ENCODE results near the gene ANKRD63.
A peak's percentile ranks its signal among the peaks of the same experiment; 100 is the strongest.

ANKRD63 gene

GRCh38 chr15:40297356-40297755 lies 14.5 kb upstream of the ANKRD63 start:
- Histone ChIP-seq H3K27ac (ENCODE audit: low read depth, low read length) (no peak overlapping the region), H3K36me3 (ENCODE audit: control insufficient read depth in 5 of 5, insufficient read depth in 5 of 5, low read length in 5 of 5) (peaks cover 0 to 44% (median 3%) of the 10 kb centered on the region in 5 donors), H3K9me3 (ENCODE audit: control insufficient read depth in 5 of 5, low read length in 5 of 5) (peaks cover 4 to 12% (median 5%) of the 10 kb centered on the region in 5 donors), H3K27me3 (ENCODE audit: control insufficient read depth in 5 of 5, insufficient read depth in 4 of 5, low read length in 5 of 5) (peaks cover 0 to 13% (median 7%) of the 10 kb centered on the region in 5 donors), H3K4me1 (ENCODE audit: control insufficient read depth in 5 of 5, insufficient read depth in 5 of 5, low read length in 5 of 5) (peaks cover 0 to 19% (median 0%) of the 10 kb centered on the region in 5 donors), H3K4me3 (ENCODE audit: low read depth in 1 of 5, low read length in 5 of 5) (no peak overlapping the region), H3K9ac (ENCODE audit: low read length in 5 of 5) (no peak overlapping the region)

GRCh38 chr15:40296561-40297230 lies 13.8 kb upstream of the ANKRD63 start:
- H3K36me3 ChIP-seq (ENCODE audit: control insufficient read depth in 5 of 5, insufficient read depth in 5 of 5, low read length in 5 of 5), result peaks cover 0 to 45% (median 3%) of the 10 kb centered on the region in 5 donors
- no peak overlapping the region for H3K9ac ChIP-seq (ENCODE audit: low read length in 5 of 5)
- no peak overlapping the region for H3K4me3 ChIP-seq (ENCODE audit: low read depth in 1 of 5, low read length in 5 of 5)
- H3K27me3 ChIP-seq (ENCODE audit: control insufficient read depth in 5 of 5, insufficient read depth in 4 of 5, low read length in 5 of 5), result peaks cover 0 to 17% (median 7%) of the 10 kb centered on the region in 5 donors
- peaks cover 4 to 12% (median 5%) of the 10 kb centered on the region in 5 donors for H3K9me3 ChIP-seq (ENCODE audit: control insufficient read depth in 5 of 5, low read length in 5 of 5)
- H3K4me1 ChIP-seq (ENCODE audit: control insufficient read depth in 5 of 5, insufficient read depth in 5 of 5, low read length in 5 of 5), result peaks cover 0 to 17% (median 0%) of the 10 kb centered on the region in 5 donors
- no peak overlapping the region for H3K27ac ChIP-seq (ENCODE audit: low read depth, low read length)

- Histone ChIP-seq H3K9me3 (ENCODE audit: control insufficient read depth in 5 of 5, low read length in 5 of 5) (peaks cover 4 to 12% (median 5%) of the 10 kb centered on the region in 5 donors), H3K36me3 (ENCODE audit: control insufficient read depth in 5 of 5, insufficient read depth in 5 of 5, low read length in 5 of 5) (peaks cover 0 to 48% (median 3%) of the 10 kb centered on the region in 5 donors), H3K4me1 (ENCODE audit: control insufficient read depth in 5 of 5, insufficient read depth in 5 of 5, low read length in 5 of 5) (peaks cover 2 to 16% (median 5%) of the 10 kb centered on the region in 5 donors), H3K9ac (ENCODE audit: low read length in 5 of 5) (no peak overlapping the region), H3K27ac (ENCODE audit: low read depth, low read length) (no peak overlapping the region), H3K4me3 (ENCODE audit: low read depth in 1 of 5, low read length in 5 of 5) (no peak overlapping the region), H3K27me3 (ENCODE audit: control insufficient read depth in 5 of 5, insufficient read depth in 4 of 5, low read length in 5 of 5) (peaks cover 0 to 18% (median 6%) of the 10 kb centered on the region in 5 donors)
These were observed 13.2 kb upstream of the ANKRD63 start for GRCh38 chr15:40295877-40296560.

- Histone ChIP-seq H3K36me3 (ENCODE audit: control insufficient read depth in 5 of 5, insufficient read depth in 5 of 5, low read length in 5 of 5) (peaks cover 0 to 49% (median 3%) of the 10 kb centered on the region in 5 donors), H3K4me1 (ENCODE audit: control insufficient read depth in 5 of 5, insufficient read depth in 5 of 5, low read length in 5 of 5) (peaks cover 2 to 15% (median 8%) of the 10 kb centered on the region in 5 donors), H3K27ac (ENCODE audit: low read depth, low read length) (no peak overlapping the region), H3K9me3 (ENCODE audit: control insufficient read depth in 5 of 5, low read length in 5 of 5) (peaks cover 0 to 9% (median 2%) of the 10 kb centered on the region in 5 donors), H3K27me3 (ENCODE audit: control insufficient read depth in 5 of 5, insufficient read depth in 4 of 5, low read length in 5 of 5) (peaks cover 0 to 18% (median 3%) of the 10 kb centered on the region in 5 donors), H3K9ac (ENCODE audit: low read length in 5 of 5) (no peak overlapping the region), H3K4me3 (ENCODE audit: low read depth in 1 of 5, low read length in 5 of 5) (no peak overlapping the region)
These were observed 12.4 kb upstream of the ANKRD63 start for GRCh38 chr15:40295297-40295696.

- H3K4me3 ChIP-seq (ENCODE audit: low read depth in 1 of 5, low read length in 5 of 5), result no peak overlapping the region
- peaks cover 2 to 15% (median 8%) of the 10 kb centered on the region in 5 donors for H3K4me1 ChIP-seq (ENCODE audit: control insufficient read depth in 5 of 5, insufficient read depth in 5 of 5, low read length in 5 of 5)
- H3K9ac ChIP-seq (ENCODE audit: low read length in 5 of 5), result no peak overlapping the region
- H3K27ac ChIP-seq (ENCODE audit: low read depth, low read length), result no peak overlapping the region
- peaks cover 0 to 18% (median 5%) of the 10 kb centered on the region in 5 donors for H3K27me3 ChIP-seq (ENCODE audit: control insufficient read depth in 5 of 5, insufficient read depth in 4 of 5, low read length in 5 of 5)
- H3K9me3 ChIP-seq (ENCODE audit: control insufficient read depth in 5 of 5, low read length in 5 of 5), result peaks cover 0 to 5% (median 0%) of the 10 kb centered on the region in 5 donors
- peaks cover 0 to 57% (median 3%) of the 10 kb centered on the region in 5 donors for H3K36me3 ChIP-seq (ENCODE audit: control insufficient read depth in 5 of 5, insufficient read depth in 5 of 5, low read length in 5 of 5)
These were observed 11.3 kb upstream of the ANKRD63 start for GRCh38 chr15:40293905-40294895.

GRCh38 chr15:40293006-40293405 lies 10.1 kb upstream of the ANKRD63 start:
- Histone ChIP-seq H3K9ac (ENCODE audit: low read length in 5 of 5) (no peak overlapping the region), H3K27ac (ENCODE audit: low read depth, low read length) (no peak overlapping the region), H3K4me1 (ENCODE audit: control insufficient read depth in 5 of 5, insufficient read depth in 5 of 5, low read length in 5 of 5) (peaks cover 0 to 15% (median 8%) of the 10 kb centered on the region in 5 donors), H3K9me3 (ENCODE audit: control insufficient read depth in 5 of 5, low read length in 5 of 5) (no peaks in the 10 kb centered on the region), H3K4me3 (ENCODE audit: low read depth in 1 of 5, low read length in 5 of 5) (no peak overlapping the region), H3K27me3 (ENCODE audit: control insufficient read depth in 5 of 5, insufficient read depth in 4 of 5, low read length in 5 of 5) (peaks cover 0 to 18% (median 8%) of the 10 kb centered on the region in 5 donors), H3K36me3 (ENCODE audit: control insufficient read depth in 5 of 5, insufficient read depth in 5 of 5, low read length in 5 of 5) (peaks cover 0 to 55% (median 3%) of the 10 kb centered on the region in 5 donors)

- H3K27ac ChIP-seq (ENCODE audit: low read depth, low read length), result no peak overlapping the region
- H3K9ac ChIP-seq (ENCODE audit: low read length in 5 of 5), result no peak overlapping the region
- peaks cover 0 to 48% (median 2%) of the 10 kb centered on the region in 5 donors for H3K36me3 ChIP-seq (ENCODE audit: control insufficient read depth in 5 of 5, insufficient read depth in 5 of 5, low read length in 5 of 5)
- peaks cover 0 to 15% (median 8%) of the 10 kb centered on the region in 5 donors for H3K4me1 ChIP-seq (ENCODE audit: control insufficient read depth in 5 of 5, insufficient read depth in 5 of 5, low read length in 5 of 5)
- no peaks in the 10 kb centered on the region for H3K9me3 ChIP-seq (ENCODE audit: control insufficient read depth in 5 of 5, low read length in 5 of 5)
- peaks cover 0 to 18% (median 8%) of the 10 kb centered on the region in 5 donors for H3K27me3 ChIP-seq (ENCODE audit: control insufficient read depth in 5 of 5, insufficient read depth in 4 of 5, low read length in 5 of 5)
- H3K4me3 ChIP-seq (ENCODE audit: low read depth in 1 of 5, low read length in 5 of 5), result no peak overlapping the region
These were observed 9.4 kb upstream of the ANKRD63 start for GRCh38 chr15:40292246-40292645.

GRCh38 chr15:40290918-40291574 lies 8.2 kb upstream of the ANKRD63 start:
- Histone ChIP-seq H3K4me3 (ENCODE audit: low read depth in 1 of 5, low read length in 5 of 5) (peak overlapping the region in 4 of 5 donors; percentile 32 to 58 (median 41)), H3K27ac (ENCODE audit: low read depth, low read length) (no peak overlapping the region), H3K9me3 (ENCODE audit: control insufficient read depth in 5 of 5, low read length in 5 of 5) (no peaks in the 10 kb centered on the region), H3K9ac (ENCODE audit: low read length in 5 of 5) (no peak overlapping the region), H3K27me3 (ENCODE audit: control insufficient read depth in 5 of 5, insufficient read depth in 4 of 5, low read length in 5 of 5) (peaks cover 4 to 18% (median 12%) of the 10 kb centered on the region in 5 donors), H3K36me3 (ENCODE audit: control insufficient read depth in 5 of 5, insufficient read depth in 5 of 5, low read length in 5 of 5) (peaks cover 0 to 48% (median 2%) of the 10 kb centered on the region in 5 donors), H3K4me1 (ENCODE audit: control insufficient read depth in 5 of 5, insufficient read depth in 5 of 5, low read length in 5 of 5) (peaks cover 0 to 22% (median 8%) of the 10 kb centered on the region in 5 donors)

- peaks cover 4 to 17% (median 12%) of the 10 kb centered on the region in 5 donors for H3K27me3 ChIP-seq (ENCODE audit: control insufficient read depth in 5 of 5, insufficient read depth in 4 of 5, low read length in 5 of 5)
- no peak overlapping the region for H3K9ac ChIP-seq (ENCODE audit: low read length in 5 of 5)
- no peak overlapping the region for H3K4me3 ChIP-seq (ENCODE audit: low read depth in 1 of 5, low read length in 5 of 5)
- peaks cover 0 to 43% (median 2%) of the 10 kb centered on the region in 5 donors for H3K36me3 ChIP-seq (ENCODE audit: control insufficient read depth in 5 of 5, insufficient read depth in 5 of 5, low read length in 5 of 5)
- H3K27ac ChIP-seq (ENCODE audit: low read depth, low read length), result no peak overlapping the region
- H3K9me3 ChIP-seq (ENCODE audit: control insufficient read depth in 5 of 5, low read length in 5 of 5), result no peaks in the 10 kb centered on the region
- H3K4me1 ChIP-seq (ENCODE audit: control insufficient read depth in 5 of 5, insufficient read depth in 5 of 5, low read length in 5 of 5), result peaks cover 0 to 27% (median 8%) of the 10 kb centered on the region in 5 donors
These were observed 7.7 kb upstream of the ANKRD63 start for GRCh38 chr15:40290545-40290917.

All from subcutaneous abdominal adipose tissue (tissue), 5 donors.